Caki2 (cell line): Measurements from ENCODE around the gene DCP2. TPM values are rescaled to one million over a fixed set of nuclear protein-coding genes. Genes with fewer than 3 reads are reported as not detected.
"Not testable (repeated sequence)": the region's sequence is repeated elsewhere in the genome, so short reads cannot be mapped to it uniquely, and the experiment has no call there.

Experiments
- DNase-seq: peaks from one replicate; pipeline ENCODE4 v3.0.0-alpha.2; 2015; ENCODE audit warnings: low read depth
- in situ Hi-C: cut with HindIII; loops from 2 replicates; pipeline ENCODE4 v1.10.0; 2016; ENCODE audit warnings: low sequenced_read_pairs, low pct_unique_long_range_greater_than_20kb, mixed read lengths
- total RNA-seq: library from RNA; depleted of rRNA; stranded (reverse); fragments of >200 nt; shearing (Covaris generic); gene quantifications from 2 replicates; pipeline ENCODE4 v1.2.3, GENCODE V29; 2014; ENCODE audit warnings: low replicate concordance; rRNA removed

The DCP2 gene
- total RNA-seq: 6.5 and 24.3 TPM in 2 replicates

DNA sequence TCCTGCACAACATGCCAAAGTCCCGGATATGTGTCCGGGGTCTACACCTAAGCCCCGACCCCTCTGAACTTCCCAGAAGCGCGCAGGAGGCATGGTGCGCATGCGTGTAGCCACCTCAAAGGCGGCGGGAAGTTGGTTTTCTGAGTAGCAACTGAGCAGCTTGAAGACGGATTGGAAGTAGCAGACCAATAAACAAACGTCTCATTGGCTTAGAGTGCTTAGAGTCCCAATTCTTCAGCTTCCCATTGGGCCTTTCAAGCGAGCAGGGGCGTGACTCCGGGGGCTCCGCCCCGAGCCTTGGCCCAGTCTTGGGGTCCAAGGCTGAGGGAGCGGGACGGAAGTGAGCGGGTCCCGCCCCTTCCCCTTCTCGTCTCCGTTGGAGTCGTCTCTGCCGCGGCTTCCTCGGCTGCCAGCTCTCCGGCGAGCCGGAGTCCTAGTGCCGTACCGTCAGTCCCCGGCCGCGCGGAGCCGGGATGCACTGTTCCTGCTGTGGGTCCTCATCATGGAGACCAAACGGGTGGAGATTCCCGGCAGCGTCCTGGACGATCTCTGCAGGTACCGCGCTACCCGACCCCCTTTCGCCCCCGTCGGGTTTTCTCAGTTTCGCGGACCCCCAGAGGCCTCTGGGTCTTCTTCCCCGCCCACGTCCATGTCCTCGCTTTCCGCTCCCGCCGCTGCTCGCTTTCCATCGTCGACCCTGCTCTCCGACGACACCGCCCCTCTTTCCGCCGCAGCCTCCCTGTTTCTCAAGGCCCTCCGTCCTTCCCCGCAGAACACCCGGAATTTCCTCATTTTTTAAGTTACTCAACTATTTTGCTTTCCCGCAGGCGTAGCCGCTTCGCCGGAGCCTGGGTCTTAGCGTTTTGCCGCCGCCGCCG, at the start of gene DCP2:
Gene DCP2, plus strand, starts transcription at position 367 of the 878 bp plus-strand sequence. Its CDS starts 136 bp downstream, at position 503.
- in situ Hi-C loops: no loop called here
- peak; percentile 95 for DNase-seq

GRCh38 chr5:112929336-112930081, 47.1 kb upstream of the DCP2 start:
- in situ Hi-C loops: no loop called here
- DNase-seq: no peak

GRCh38 chr5:112930082-112930344, 46.6 kb upstream of the DCP2 start:
- in situ Hi-C loops: no loop called here
- DNase-seq: no peak

DNA sequence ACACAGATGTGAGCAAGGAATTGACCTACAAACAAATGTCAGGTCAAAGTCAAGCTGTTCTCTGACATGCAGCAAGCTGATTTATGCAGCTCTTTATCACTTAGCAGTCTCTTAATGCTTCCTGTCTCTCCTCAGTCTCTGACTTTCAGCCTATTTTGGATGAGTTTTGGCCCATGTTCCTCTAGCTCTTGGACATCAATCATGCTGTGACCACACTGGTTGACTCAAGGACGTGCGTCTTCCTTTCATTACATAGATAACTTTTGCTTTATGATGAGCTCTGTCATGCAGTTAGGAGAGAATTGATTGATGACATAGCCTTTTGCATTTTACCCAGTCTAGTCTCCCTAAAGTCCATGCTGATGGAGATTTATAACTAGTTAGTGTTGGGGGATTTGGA, 45.1 kb upstream of the DCP2 start:
- no peak for DNase-seq
- in situ Hi-C loops: no loop called here

- DNase-seq: no peak
- in situ Hi-C loops: no loop called here
These were observed 43.5 kb upstream of the DCP2 start for GRCh38 chr5:112933105-112933504.

GRCh38 chr5:112933651-112934365, 42.8 kb upstream of the DCP2 start:
- in situ Hi-C loops: no loop called here
- no peak for DNase-seq

DNA sequence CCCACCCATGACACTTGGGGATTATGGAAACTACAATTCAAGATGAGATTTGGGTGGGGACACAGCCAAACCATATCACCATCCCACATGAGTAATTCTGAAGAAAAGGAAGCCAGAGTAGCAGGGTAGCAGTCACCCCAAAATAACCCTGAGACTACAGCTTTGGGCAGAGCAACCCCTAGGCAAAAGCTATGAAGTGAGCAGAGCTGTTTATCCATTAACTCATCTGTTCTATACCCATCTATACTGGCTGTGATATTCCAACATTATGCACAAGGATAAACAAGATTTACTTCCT, 42.3 kb upstream of the DCP2 start:
- in situ Hi-C loops: no loop called here
- no peak for DNase-seq

DNA sequence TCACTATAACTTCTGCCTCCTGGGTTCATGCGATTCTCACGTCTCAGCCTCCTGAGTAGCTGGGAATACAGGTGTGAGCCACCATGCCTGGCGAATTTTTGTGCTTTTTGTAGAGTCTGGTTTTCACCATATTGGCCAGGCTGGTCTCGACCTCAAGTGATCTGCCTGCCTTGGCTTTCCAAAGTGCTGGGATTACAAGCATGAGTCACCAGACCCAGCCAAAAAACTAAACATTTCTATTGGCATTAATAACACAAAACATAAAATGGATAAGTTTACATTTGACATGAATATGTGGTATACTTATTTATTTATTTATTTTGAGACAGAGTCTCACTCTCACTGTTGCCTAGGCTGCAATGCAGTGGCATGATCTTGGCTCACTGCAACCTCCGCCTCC, 40.9 kb upstream of the DCP2 start:
- in situ Hi-C loops: no loop called here
- DNase-seq: no peak

- in situ Hi-C loops: no loop called here
- no peak for DNase-seq
These were observed 38.3 kb upstream of the DCP2 start for GRCh38 chr5:112938286-112938685.

- no peak for DNase-seq
- in situ Hi-C loops: no loop called here
These were observed 35.9 kb upstream of the DCP2 start for GRCh38 chr5:112940670-112941069.

- in situ Hi-C loops: no loop called here
- DNase-seq: no peak
These were observed 28.1 kb upstream of the DCP2 start for GRCh38 chr5:112948458-112948857.

DNA sequence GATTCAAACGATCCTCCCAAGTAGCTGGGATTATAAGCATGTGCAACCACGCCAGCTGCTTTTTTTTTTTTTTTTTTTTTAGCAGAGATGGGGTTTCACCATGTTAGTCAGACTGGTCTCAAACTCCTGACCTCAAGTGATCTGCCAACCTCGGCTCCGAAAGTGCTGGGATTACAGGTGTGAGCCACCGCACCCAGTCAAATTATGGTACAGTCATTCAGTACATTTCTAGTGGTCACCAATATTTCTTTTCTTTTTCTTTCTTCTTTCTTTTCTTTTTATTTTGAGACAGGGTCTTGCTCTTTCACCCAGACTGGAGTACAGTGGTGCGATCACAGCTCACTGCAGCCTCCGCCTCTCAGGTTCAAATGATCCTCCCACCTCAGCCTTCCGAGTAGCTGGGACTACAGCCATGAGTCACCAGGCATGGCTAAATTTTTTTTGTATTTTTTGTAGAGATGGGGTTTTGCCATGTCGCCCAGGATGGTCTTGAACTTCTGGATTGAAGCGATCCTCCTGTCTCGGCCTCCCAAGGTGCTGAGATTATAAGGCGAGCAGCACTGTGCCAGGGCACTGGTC, 25.4 kb upstream of the DCP2 start:
- no peak for DNase-seq
- in situ Hi-C loops: no loop called here

DNA sequence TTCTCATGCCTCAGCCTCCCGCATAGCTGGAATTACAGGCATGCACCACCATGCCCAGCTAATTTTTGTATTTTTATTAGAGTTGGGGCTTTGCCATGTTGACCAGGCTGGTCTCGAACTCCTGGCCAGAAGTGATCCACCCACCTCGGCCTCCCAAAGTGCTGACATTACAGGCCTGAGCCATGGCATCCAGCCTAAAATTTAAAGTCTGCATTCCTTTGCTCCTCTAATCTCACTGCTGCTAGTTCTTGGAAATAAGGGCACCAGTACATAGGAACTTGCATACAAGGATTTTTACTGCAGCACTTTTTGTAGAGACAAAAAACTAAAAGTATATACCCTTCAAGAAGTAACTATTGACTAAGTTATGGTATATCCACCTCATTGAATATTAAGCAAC, 20.0 kb upstream of the DCP2 start:
- no peak for DNase-seq
- in situ Hi-C loops: no loop called here

DNA sequence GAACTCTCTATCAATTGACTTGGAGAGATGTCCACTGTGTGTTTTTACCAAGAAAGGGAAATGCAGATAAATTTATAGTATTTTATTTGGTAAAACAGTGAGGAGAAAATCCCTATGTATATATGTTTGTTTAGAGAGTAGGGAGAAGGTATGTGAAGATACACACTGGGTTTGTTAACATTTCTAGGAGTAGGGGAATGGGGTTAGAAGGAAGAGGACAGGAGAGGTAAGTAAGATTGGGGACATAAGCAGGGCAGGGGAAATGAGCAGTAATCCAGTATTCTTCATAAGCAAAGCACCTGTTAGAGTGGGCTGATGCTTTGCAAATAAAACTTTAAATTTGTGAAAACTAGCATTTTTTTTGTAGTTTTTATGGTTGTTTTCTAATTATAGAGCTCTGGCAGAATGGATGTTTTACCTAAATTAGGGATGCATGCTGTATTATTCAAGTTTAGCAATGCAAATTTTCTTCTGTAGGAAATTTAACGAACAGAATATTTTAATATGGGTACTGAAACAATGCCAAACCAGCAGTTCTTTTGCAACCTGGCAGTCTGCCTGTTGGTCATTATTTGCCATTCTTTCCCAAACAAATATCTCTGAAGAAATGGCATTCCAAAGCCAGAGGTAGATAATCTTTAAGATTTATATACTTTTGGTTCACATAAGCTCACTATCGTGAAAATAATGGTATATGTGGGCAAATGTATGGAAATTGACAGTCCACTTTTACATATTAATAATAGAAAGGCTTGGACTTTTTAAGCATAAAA, 19.4 kb upstream of the DCP2 start:
- in situ Hi-C loops: no loop called here
- DNase-seq: no peak

DNA sequence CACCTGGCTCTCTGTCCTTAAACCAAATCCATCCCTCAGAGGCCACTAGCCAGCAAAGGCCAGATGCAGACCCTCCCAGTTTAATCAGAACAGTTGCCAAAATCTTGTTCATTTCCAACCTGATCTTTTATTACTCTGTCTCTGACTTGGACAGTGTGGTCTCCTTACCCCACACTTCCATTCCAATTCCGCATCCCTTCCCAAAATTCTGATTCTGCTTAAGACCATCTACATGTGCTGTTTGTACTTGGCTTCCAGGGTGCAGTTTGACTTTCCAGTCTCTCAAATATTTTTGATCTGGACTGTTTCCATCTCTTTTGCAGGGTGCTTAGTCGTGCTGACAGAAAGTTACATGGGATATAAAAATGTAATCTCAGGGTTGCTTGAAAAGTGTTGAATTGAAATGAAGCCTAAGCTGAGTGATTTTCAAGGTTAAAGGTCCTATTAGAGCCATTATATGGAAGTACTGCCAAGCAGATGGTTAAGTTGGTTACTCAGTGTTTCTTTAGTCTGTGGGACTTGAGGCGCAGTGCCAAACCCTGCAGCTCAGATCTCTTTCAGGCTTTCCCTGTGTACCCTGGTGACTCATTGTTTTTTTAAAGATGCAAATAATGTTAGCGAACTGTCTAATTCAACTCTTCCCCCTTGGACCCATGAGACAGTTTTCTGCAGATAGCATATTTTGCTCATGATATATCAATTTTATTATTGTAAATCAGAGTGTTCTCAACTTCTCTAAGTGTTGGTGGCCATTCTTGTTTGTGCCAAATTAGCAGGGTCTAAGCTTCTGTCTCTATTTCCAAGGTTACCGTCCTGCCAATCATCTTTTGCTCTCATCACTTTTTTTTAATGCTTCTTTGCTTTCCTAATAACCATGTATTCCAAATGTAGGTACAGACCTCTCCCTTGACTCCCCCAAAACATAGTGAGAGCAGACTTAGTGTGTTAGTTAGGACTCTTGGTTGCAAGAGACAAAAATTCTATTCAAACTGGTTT, 18.2 kb upstream of the DCP2 start:
- in situ Hi-C loops: no loop called here
- DNase-seq: peak; percentile 76

DNA sequence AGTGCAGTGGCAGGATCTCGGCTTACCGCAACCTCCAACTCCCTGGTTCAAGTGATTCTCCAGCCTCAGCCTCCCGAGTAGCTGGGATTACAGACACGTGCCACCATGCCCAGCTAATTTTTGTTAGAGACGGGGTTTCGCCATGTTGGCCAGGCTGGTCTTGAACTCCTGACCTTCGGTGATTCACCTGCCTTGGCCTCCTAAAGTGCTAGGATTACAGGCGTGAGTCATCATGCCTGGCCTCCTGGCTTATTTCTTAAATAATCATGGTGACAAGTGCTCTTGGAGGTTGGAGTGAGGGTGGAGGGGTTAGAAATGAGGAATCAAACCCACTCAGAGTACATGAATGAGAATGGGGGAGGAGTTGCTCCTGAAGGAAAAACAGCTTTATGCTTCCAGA, 16.7 kb upstream of the DCP2 start:
- DNase-seq: peak; percentile 81
- in situ Hi-C loops: not testable (repeated sequence)

DNA sequence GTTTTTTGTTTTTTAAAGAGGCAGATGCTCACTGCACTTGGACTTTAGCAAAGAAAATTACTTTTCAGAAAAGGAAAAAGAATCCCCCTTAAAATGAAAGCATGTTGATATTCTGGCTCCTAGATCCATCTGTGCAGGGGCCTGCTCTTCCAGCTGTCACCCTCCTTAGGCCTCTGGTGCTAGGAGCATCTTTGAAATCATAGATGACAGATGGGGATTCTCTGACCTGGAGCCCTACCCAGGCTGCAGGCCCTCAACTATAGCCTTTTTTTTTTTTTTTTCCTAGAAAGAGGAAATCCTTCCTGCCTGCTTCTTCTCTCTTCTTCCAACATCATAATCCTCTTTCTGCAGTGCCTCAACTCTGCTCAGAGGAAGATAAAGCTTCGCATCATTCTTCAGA, 16.3 kb upstream of the DCP2 start:
- in situ Hi-C loops: no loop called here
- no peak for DNase-seq
